GM21717 (cell line): Measurements from ENCODE around the gene FANCL.
"Not testable (repeated sequence)": the region's sequence is repeated elsewhere in the genome, so short reads cannot be mapped to it uniquely, and the experiment has no call there.

ENCODE experiments used
- ATAC-seq: cut with Tn5 transposase; IDR thresholded peaks from one replicate; pipeline ENCODE4 v1.9.1; 2021; ENCODE audit warnings: mild to moderate bottlenecking, moderate library complexity; ENCODE audit not compliant: unreplicated experiment

The FANCL gene

GRCh38 chr2:58240670-58241545 is at the start of gene FANCL:
FANCL (minus strand) TSS chr2:58241325; CDS start chr2:58241313, 12 bp downstream.
- ATAC-seq: peak; percentile 80

GRCh38 chr2:58289029-58289428 is 47.9 kb upstream of the FANCL start:
- ATAC-seq: no peak

GRCh38 chr2:58283931-58284330 is 42.8 kb upstream of the FANCL start:
- ATAC-seq: no peak

GRCh38 chr2:58275144-58275543 is 34.0 kb upstream of the FANCL start:
- not testable (repeated sequence) for ATAC-seq

GRCh38 chr2:58271826-58272225 is 30.7 kb upstream of the FANCL start:
- no peak for ATAC-seq

- ATAC-seq: no peak
Measured at GRCh38 chr2:58268685-58269084, 27.6 kb upstream of the FANCL start.

- ATAC-seq: no peak
Measured at GRCh38 chr2:58266211-58266610, 25.1 kb upstream of the FANCL start.

GRCh38 chr2:58261209-58261608 is 20.1 kb upstream of the FANCL start:
- ATAC-seq: no peak

- peak; percentile 86 for ATAC-seq
Measured at GRCh38 chr2:58258456-58258855, 17.3 kb upstream of the FANCL start.

GRCh38 chr2:58251331-58252201 is 10.4 kb upstream of the FANCL start:
- not testable (repeated sequence) for ATAC-seq

GRCh38 chr2:58241546-58241864 is 380 bp upstream of the FANCL start:
- no peak for ATAC-seq

GRCh38 chr2:58239243-58239925 is 1.7 kb downstream of the FANCL start:
- ATAC-seq: no peak

- ATAC-seq: no peak
Measured at GRCh38 chr2:58237741-58238140, 3.4 kb downstream of the FANCL start.

GRCh38 chr2:58235984-58236383 is 5.1 kb downstream of the FANCL start:
- ATAC-seq: no peak

GRCh38 chr2:58235170-58235569 is 6.0 kb downstream of the FANCL start:
- no peak for ATAC-seq

- ATAC-seq: no peak
Measured at GRCh38 chr2:58228299-58228698, 12.8 kb downstream of the FANCL start.

GRCh38 chr2:58227171-58227917 is 13.8 kb downstream of the FANCL start:
- ATAC-seq: no peak

GRCh38 chr2:58221909-58222308 is 19.2 kb downstream of the FANCL start:
- ATAC-seq: no peak

- ATAC-seq: no peak
Measured at GRCh38 chr2:58215429-58215828, 25.7 kb downstream of the FANCL start.

- not testable (repeated sequence) for ATAC-seq
Measured at GRCh38 chr2:58210951-58211568, 30.1 kb downstream of the FANCL start.
